Naive thymus-derived CD8-positive, alpha-beta T cell (primary cell): Measurements from ENCODE around the gene CGB5. TPM values are rescaled to one million over a fixed set of nuclear protein-coding genes. Genes with fewer than 3 reads are reported as not detected.
"Not testable (repeated sequence)": the region's sequence is repeated elsewhere in the genome, so short reads cannot be mapped to it uniquely, and the experiment has no call there.

ENCODE experiments used
- ATAC-seq, 2 donors: fragments of 150-1000 bp; cut with Tn5 transposase in 1 of 2; sonication (Bioruptor Pico), chemical (Tn5 transposase) in 1 of 2; 1 replicate in 1 of 2; 2 replicates in 1 of 2; pipeline ENCODE4 v1.10.0; 2021; ENCODE audit warnings: mild to moderate bottlenecking in 2 of 2, moderate library complexity in 2 of 2
- POLR2A ChIA-PET: fragments of 350-600 bp; sonication (Branson Sonifier 250); formaldehyde crosslinking; loops from one replicate; lab custom pipeline; 2021; ENCODE audit warnings: antibody characterized with exemption; lab: Charles Lee
- DNase-seq, 10 donors: peaks; one replicate each; pipeline versions ENCODE4 v3.0.0 to v3.0.0-alpha.2; 2020 to 2022
- H3K27ac Mint-ChIP-seq, 10 donors: one replicate each; pipeline ENCODE4 v1.8.0; 2020 to 2022; ENCODE audit warnings: mild to moderate bottlenecking in 10 of 10, mixed read lengths in 10 of 10, moderate library complexity in 4 of 10, inconsistent platforms in 1 of 10
- H3K27me3 Mint-ChIP-seq, 5 donors: one replicate each; pipeline ENCODE4 v1.8.0; 2021 to 2022; ENCODE audit warnings: mixed read lengths in 5 of 5
- H3K36me3 Mint-ChIP-seq, 3 donors: one replicate each; pipeline ENCODE4 v1.8.0; 2020 to 2022; ENCODE audit warnings: mixed read lengths in 3 of 3, mild to moderate bottlenecking in 2 of 3, inconsistent platforms in 1 of 3
- H3K4me1 Mint-ChIP-seq, 4 donors: one replicate each; pipeline ENCODE4 v1.8.0; 2021 to 2022; ENCODE audit warnings: mixed read lengths in 4 of 4
- H3K4me3 Mint-ChIP-seq, 10 donors: one replicate each; pipeline ENCODE4 v1.8.0; 2020 to 2022; ENCODE audit warnings: mild to moderate bottlenecking in 10 of 10, mixed read lengths in 10 of 10, moderate library complexity in 6 of 10, inconsistent platforms in 1 of 10
- H3K9me3 Mint-ChIP-seq, 9 donors: one replicate each; pipeline ENCODE4 v1.8.0; 2020 to 2022; ENCODE audit warnings: mixed read lengths in 9 of 9, mild to moderate bottlenecking in 3 of 9, inconsistent platforms in 1 of 9, moderate library complexity in 1 of 9
- polyA plus RNA-seq, 3 donors: library from polyadenylated mRNA; unstranded; fragments of 300-500 nt; fragmentation: Illumina TruSeq; gene quantifications; one replicate each; pipeline ENCODE4 v1.2.3, GENCODE V29; 2021
- total RNA-seq, 8 experiments: library from RNA in 2 of 8; stranded (reverse) in 2 of 8; gene quantifications; one replicate each; pipeline ENCODE4 v1.2.3 and lab custom pipeline; 2021 to 2026

CGB5 gene
- total RNA-seq (not detected), polyA plus RNA-seq (not detected), total RNA-seq (lab: John Stamatoyannopoulos, UW) (0 reads per million in 6 experiments)

GRCh38 chr19:49043548-49043947 lies at the start of gene CGB5:
CGB5 (plus strand) TSS chr19:49043848; CDS start chr19:49044210, 362 bp downstream.
- H3K27ac Mint-ChIP-seq, H3K27me3 Mint-ChIP-seq, H3K4me1 Mint-ChIP-seq, H3K36me3 Mint-ChIP-seq, POLR2A ChIA-PET, DNase-seq, H3K9me3 Mint-ChIP-seq, ATAC-seq, H3K4me3 Mint-ChIP-seq: not testable (repeated sequence)

- Mint-ChIP-seq H3K4me1 (peaks cover 30 to 63% (median 44%) of the 10 kb centered on the region in 4 donors), H3K27ac (peak overlapping the region; percentile 90 to 99 (median 98)), H3K27me3 (no peaks in the 10 kb centered on the region), H3K36me3 (peaks cover 0 to 9% (median 0%) of the 10 kb centered on the region in 3 donors), H3K4me3 (peak overlapping the region; percentile 92 to 98 (median 94)), H3K9me3 (no peaks in the 10 kb centered on the region)
- no peak for DNase-seq
- ATAC-seq, result no peak
- POLR2A ChIA-PET, result interaction anchor here (0.6 to 3.4 kb wide), 20 partner anchors 11 to 794 kb away, joined by 3 to 53 read pairs (median 5); partner anchors contain the start of genes FTL, LIN7B, NUCB1 and RPL18
Measured at GRCh38 chr19:48994035-48994386, 49.6 kb upstream of the CGB5 start.

GRCh38 chr19:48997972-48998371 lies 45.7 kb upstream of the CGB5 start:
- H3K4me1 Mint-ChIP-seq, result peaks cover 13 to 44% (median 32%) of the 10 kb centered on the region in 4 donors
- no peaks in the 10 kb centered on the region for H3K27me3 Mint-ChIP-seq
- peak overlapping the region in 1 of 10 donors; percentile 81 for H3K27ac Mint-ChIP-seq
- no peak overlapping the region for H3K4me3 Mint-ChIP-seq
- ATAC-seq, result no peak
- peaks cover 0 to 12% (median 2%) of the 10 kb centered on the region in 3 donors for H3K36me3 Mint-ChIP-seq
- no peaks in the 10 kb centered on the region for H3K9me3 Mint-ChIP-seq
- peak in 5 of 10 donors; percentile 17 to 28 (median 22) for DNase-seq
- POLR2A ChIA-PET, result no interaction called here

GRCh38 chr19:48999481-49000325 lies 43.9 kb upstream of the CGB5 start:
- peaks cover 8 to 30% (median 20%) of the 10 kb centered on the region in 4 donors for H3K4me1 Mint-ChIP-seq
- POLR2A ChIA-PET, result no interaction called here
- peak overlapping the region in 4 of 10 donors; percentile 0 to 70 (median 54) for H3K27ac Mint-ChIP-seq
- peaks cover 0 to 28% (median 2%) of the 10 kb centered on the region in 3 donors for H3K36me3 Mint-ChIP-seq
- H3K27me3 Mint-ChIP-seq, result no peaks in the 10 kb centered on the region
- no peak overlapping the region for H3K4me3 Mint-ChIP-seq
- ATAC-seq (peak; percentile 87 to 89), DNase-seq (peak; percentile 38 to 77 (median 54))
- no peaks in the 10 kb centered on the region for H3K9me3 Mint-ChIP-seq

GRCh38 chr19:49004133-49004532 lies 39.5 kb upstream of the CGB5 start:
- Mint-ChIP-seq H3K27ac (no peak overlapping the region), H3K36me3 (peaks cover 0 to 54% (median 12%) of the 10 kb centered on the region in 3 donors), H3K9me3 (no peaks in the 10 kb centered on the region), H3K27me3 (no peaks in the 10 kb centered on the region), H3K4me3 (no peak overlapping the region), H3K4me1 (peaks cover 0 to 9% (median 6%) of the 10 kb centered on the region in 4 donors)
- no peak for ATAC-seq
- POLR2A ChIA-PET, result interaction anchor here (0.7 kb wide), 1 partner anchor 19 kb away, joined by 4 read pairs; no protein-coding TSS in a partner anchor
- no peak for DNase-seq

GRCh38 chr19:49004964-49005614 lies 38.6 kb upstream of the CGB5 start:
- H3K9me3 Mint-ChIP-seq, result no peaks in the 10 kb centered on the region
- H3K36me3 Mint-ChIP-seq, result peaks cover 0 to 57% (median 10%) of the 10 kb centered on the region in 3 donors
- H3K4me3 Mint-ChIP-seq, result peak overlapping the region in 1 of 10 donors; percentile 51
- no peak for ATAC-seq
- no peaks in the 10 kb centered on the region for H3K4me1 Mint-ChIP-seq
- POLR2A ChIA-PET, result interaction anchor here (0.7 kb wide), 1 partner anchor 20 kb away, joined by 4 read pairs; no protein-coding TSS in a partner anchor
- H3K27ac Mint-ChIP-seq, result peak overlapping the region in 1 of 10 donors; percentile 43
- DNase-seq, result no peak
- no peaks in the 10 kb centered on the region for H3K27me3 Mint-ChIP-seq

GRCh38 chr19:49006905-49007304 lies 36.7 kb upstream of the CGB5 start:
- H3K36me3 Mint-ChIP-seq, result peaks cover 0 to 70% (median 13%) of the 10 kb centered on the region in 3 donors
- no peaks in the 10 kb centered on the region for H3K27me3 Mint-ChIP-seq
- POLR2A ChIA-PET, result no interaction called here

GRCh38 chr19:49009828-49010227 lies 33.8 kb upstream of the CGB5 start:
- Mint-ChIP-seq H3K27me3 (no peaks in the 10 kb centered on the region), H3K9me3 (no peaks in the 10 kb centered on the region), H3K36me3 (peaks cover 0 to 50% (median 13%) of the 10 kb centered on the region in 3 donors), H3K4me1 (no peaks in the 10 kb centered on the region), H3K4me3 (no peak overlapping the region), H3K27ac (no peak overlapping the region)
- POLR2A ChIA-PET, result interaction anchor here (0.9 to 1.2 kb wide), 2 partner anchors 16 to 46 kb away, joined by 3 to 7 read pairs; partner anchors contain the start of genes GYS1 and RUVBL2
- DNase-seq, result no peak
- ATAC-seq, result no peak

More at GRCh38 chr19:49006905-49007304, 36.7 kb upstream of the CGB5 start:
- no peak for DNase-seq
- no peak for ATAC-seq
- Mint-ChIP-seq H3K27ac (no peak overlapping the region), H3K4me3 (no peak overlapping the region), H3K9me3 (no peaks in the 10 kb centered on the region), H3K4me1 (no peaks in the 10 kb centered on the region)

GRCh38 chr19:49010453-49010852 lies 33.2 kb upstream of the CGB5 start:
- no peak for DNase-seq
- peaks cover 0 to 47% (median 8%) of the 10 kb centered on the region in 3 donors for H3K36me3 Mint-ChIP-seq

GRCh38 chr19:49011194-49011593 lies 32.5 kb upstream of the CGB5 start:
- no peak for ATAC-seq
- POLR2A ChIA-PET, result no interaction called here
- no peaks in the 10 kb centered on the region for H3K27me3 Mint-ChIP-seq
- H3K9me3 Mint-ChIP-seq, result no peaks in the 10 kb centered on the region
- DNase-seq, result no peak
- H3K4me3 Mint-ChIP-seq, result no peak overlapping the region
- no peaks in the 10 kb centered on the region for H3K4me1 Mint-ChIP-seq
- no peak overlapping the region for H3K27ac Mint-ChIP-seq
- peaks cover 0 to 43% (median 7%) of the 10 kb centered on the region in 3 donors for H3K36me3 Mint-ChIP-seq

More at GRCh38 chr19:49010453-49010852, 33.2 kb upstream of the CGB5 start:
- Mint-ChIP-seq H3K27ac (peak overlapping the region in 1 of 10 donors; percentile 11), H3K4me1 (no peaks in the 10 kb centered on the region), H3K4me3 (no peak overlapping the region), H3K9me3 (no peaks in the 10 kb centered on the region), H3K27me3 (no peaks in the 10 kb centered on the region)
- POLR2A ChIA-PET, result interaction anchor here (1.2 kb wide), 1 partner anchor 46 kb away, joined by 3 read pairs; no protein-coding TSS in a partner anchor
- no peak for ATAC-seq

GRCh38 chr19:49014123-49014869 lies 29.4 kb upstream of the CGB5 start:
- peaks cover 0 to 27% (median 3%) of the 10 kb centered on the region in 3 donors for H3K36me3 Mint-ChIP-seq
- DNase-seq, result no peak
- peaks cover 4 to 16% (median 10%) of the 10 kb centered on the region in 4 donors for H3K4me1 Mint-ChIP-seq
- peaks cover 0 to 3% (median 0%) of the 10 kb centered on the region in 5 donors for H3K27me3 Mint-ChIP-seq
- ATAC-seq, result no peak
- H3K4me3 Mint-ChIP-seq, result peak overlapping the region in 2 of 10 donors; percentile 14 to 41
- POLR2A ChIA-PET, result no interaction called here
- H3K27ac Mint-ChIP-seq, result peak overlapping the region in 1 of 10 donors; percentile 82
- no peaks in the 10 kb centered on the region for H3K9me3 Mint-ChIP-seq

- ATAC-seq (no peak), DNase-seq (no peak)
- Mint-ChIP-seq H3K27ac (no peak overlapping the region), H3K36me3 (peaks cover 0 to 23% (median 3%) of the 10 kb centered on the region in 3 donors), H3K9me3 (no peaks in the 10 kb centered on the region), H3K4me1 (peaks cover 5 to 21% (median 13%) of the 10 kb centered on the region in 4 donors), H3K27me3 (peaks cover 0 to 3% (median 0%) of the 10 kb centered on the region in 5 donors), H3K4me3 (no peak overlapping the region)
- POLR2A ChIA-PET, result no interaction called here
Measured at GRCh38 chr19:49014870-49015255, 28.8 kb upstream of the CGB5 start.
